Measurements from ENCODE around the gene PRKCH.

The PRKCH gene

GRCh38 chr14:61403411-61403810, 82.0 kb downstream of the PRKCH start:
- ATAC-seq = no peak
- TF ChIP-seq RARB (CRISPR knock-in tag; IDR thresholded peaks at IDR 0.05) = no peak
- TF ChIP-seq ZC3H10 (CRISPR knock-in tag; IDR thresholded peaks at IDR 0.05) = no peak
- TF ChIP-seq SNAI2 (CRISPR knock-in tag; IDR thresholded peaks at IDR 0.05) = no peak

- TF ChIP-seq ZFP30 (CRISPR knock-in tag; IDR thresholded peaks at IDR 0.05) = no peak
- TF ChIP-seq ARNTL (CRISPR knock-in tag; IDR thresholded peaks at IDR 0.05; ENCODE audit: borderline replicate concordance, low read depth) = no peak
- no peak for TF ChIP-seq PATZ1 (CRISPR knock-in tag; IDR thresholded peaks at IDR 0.05; ENCODE audit: borderline replicate concordance)
- TF ChIP-seq SNAI2 (CRISPR knock-in tag; IDR thresholded peaks at IDR 0.05) = no peak
- TF ChIP-seq BACH2 (CRISPR knock-in tag; IDR thresholded peaks at IDR 0.05; ENCODE audit: borderline replicate concordance) = no peak
- no peak for TF ChIP-seq CSDC2 (CRISPR knock-in tag; IDR thresholded peaks at IDR 0.05)
- no peak for TF ChIP-seq POU6F1 (CRISPR knock-in tag; IDR thresholded peaks at IDR 0.05; ENCODE audit: borderline replicate concordance, low read depth)
- TF ChIP-seq, protein P1, sequence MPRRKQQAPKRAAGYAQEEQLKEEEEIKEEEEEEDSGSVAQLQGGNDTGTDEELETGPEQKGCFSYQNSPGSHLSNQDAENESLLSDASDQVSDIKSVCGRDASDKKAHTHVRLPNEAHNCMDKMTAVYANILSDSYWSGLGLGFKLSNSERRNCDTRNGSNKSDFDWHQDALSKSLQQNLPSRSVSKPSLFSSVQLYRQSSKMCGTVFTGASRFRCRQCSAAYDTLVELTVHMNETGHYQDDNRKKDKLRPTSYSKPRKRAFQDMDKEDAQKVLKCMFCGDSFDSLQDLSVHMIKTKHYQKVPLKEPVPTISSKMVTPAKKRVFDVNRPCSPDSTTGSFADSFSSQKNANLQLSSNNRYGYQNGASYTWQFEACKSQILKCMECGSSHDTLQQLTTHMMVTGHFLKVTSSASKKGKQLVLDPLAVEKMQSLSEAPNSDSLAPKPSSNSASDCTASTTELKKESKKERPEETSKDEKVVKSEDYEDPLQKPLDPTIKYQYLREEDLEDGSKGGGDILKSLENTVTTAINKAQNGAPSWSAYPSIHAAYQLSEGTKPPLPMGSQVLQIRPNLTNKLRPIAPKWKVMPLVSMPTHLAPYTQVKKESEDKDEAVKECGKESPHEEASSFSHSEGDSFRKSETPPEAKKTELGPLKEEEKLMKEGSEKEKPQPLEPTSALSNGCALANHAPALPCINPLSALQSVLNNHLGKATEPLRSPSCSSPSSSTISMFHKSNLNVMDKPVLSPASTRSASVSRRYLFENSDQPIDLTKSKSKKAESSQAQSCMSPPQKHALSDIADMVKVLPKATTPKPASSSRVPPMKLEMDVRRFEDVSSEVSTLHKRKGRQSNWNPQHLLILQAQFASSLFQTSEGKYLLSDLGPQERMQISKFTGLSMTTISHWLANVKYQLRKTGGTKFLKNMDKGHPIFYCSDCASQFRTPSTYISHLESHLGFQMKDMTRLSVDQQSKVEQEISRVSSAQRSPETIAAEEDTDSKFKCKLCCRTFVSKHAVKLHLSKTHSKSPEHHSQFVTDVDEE (CRISPR knock-in tag; IDR thresholded peaks at IDR 0.05) = no peak
- TF ChIP-seq ZFP3 (CRISPR knock-in tag; IDR thresholded peaks at IDR 0.05) = no peak
- TF ChIP-seq ESRRG (CRISPR knock-in tag; IDR thresholded peaks at IDR 0.05) = no peak
- TF ChIP-seq TCF4 (CRISPR knock-in tag; IDR thresholded peaks at IDR 0.05; ENCODE audit: borderline replicate concordance) = no peak
- no peak for TF ChIP-seq GLIS3 (CRISPR knock-in tag; IDR thresholded peaks at IDR 0.05)
- no peak for TF ChIP-seq RARB (CRISPR knock-in tag; IDR thresholded peaks at IDR 0.05)
- TF ChIP-seq OSR1 (CRISPR knock-in tag; IDR thresholded peaks at IDR 0.05) = no peak
- TF ChIP-seq ZNF565 (CRISPR knock-in tag; conservative IDR thresholded peaks at IDR 0.05; ENCODE audit: low read depth) = no peak
- no peak for TF ChIP-seq TOX (CRISPR knock-in tag; IDR thresholded peaks at IDR 0.05; ENCODE audit: borderline replicate concordance)
- no peak for ATAC-seq
Observed at GRCh38 chr14:61404637-61405036, 83.3 kb downstream of the PRKCH start.

GRCh38 chr14:61406198-61406597, 84.8 kb downstream of the PRKCH start:
- TF ChIP-seq RARB (CRISPR knock-in tag; IDR thresholded peaks at IDR 0.05) (no peak), PPARA (CRISPR knock-in tag; IDR thresholded peaks at IDR 0.05; ENCODE audit: borderline replicate concordance) (no peak), PATZ1 (CRISPR knock-in tag; IDR thresholded peaks at IDR 0.05; ENCODE audit: borderline replicate concordance) (no peak), OSR1 (CRISPR knock-in tag; IDR thresholded peaks at IDR 0.05) (no peak), CSDC2 (CRISPR knock-in tag; IDR thresholded peaks at IDR 0.05) (no peak), POU6F1 (CRISPR knock-in tag; IDR thresholded peaks at IDR 0.05; ENCODE audit: borderline replicate concordance, low read depth) (no peak)
- ATAC-seq = peak; percentile 65

GRCh38 chr14:61406675-61407074, 85.3 kb downstream of the PRKCH start:
- ATAC-seq = peak; percentile 47
- TF ChIP-seq BACH2 (CRISPR knock-in tag; IDR thresholded peaks at IDR 0.05; ENCODE audit: borderline replicate concordance) = no peak
- no peak for TF ChIP-seq ESRRG (CRISPR knock-in tag; IDR thresholded peaks at IDR 0.05)
- TF ChIP-seq CSDC2 (CRISPR knock-in tag; IDR thresholded peaks at IDR 0.05) = no peak
- no peak for TF ChIP-seq TOX (CRISPR knock-in tag; IDR thresholded peaks at IDR 0.05; ENCODE audit: borderline replicate concordance)
- TF ChIP-seq POU6F1 (CRISPR knock-in tag; IDR thresholded peaks at IDR 0.05; ENCODE audit: borderline replicate concordance, low read depth) = no peak
- no peak for TF ChIP-seq ISL1 (CRISPR knock-in tag; IDR thresholded peaks at IDR 0.05)
- TF ChIP-seq TCF4 (CRISPR knock-in tag; IDR thresholded peaks at IDR 0.05; ENCODE audit: borderline replicate concordance) = no peak
- TF ChIP-seq ZNF565 (CRISPR knock-in tag; conservative IDR thresholded peaks at IDR 0.05; ENCODE audit: low read depth) = no peak
- TF ChIP-seq GLIS3 (CRISPR knock-in tag; IDR thresholded peaks at IDR 0.05) = no peak
- no peak for TF ChIP-seq ZNF70 (CRISPR knock-in tag; IDR thresholded peaks at IDR 0.05)
- TF ChIP-seq ZFP30 (CRISPR knock-in tag; IDR thresholded peaks at IDR 0.05) = no peak
- no peak for TF ChIP-seq PPARA (CRISPR knock-in tag; IDR thresholded peaks at IDR 0.05; ENCODE audit: borderline replicate concordance)
- no peak for TF ChIP-seq CSRNP3 (CRISPR knock-in tag; IDR thresholded peaks at IDR 0.05)
- TF ChIP-seq OSR1 (CRISPR knock-in tag; IDR thresholded peaks at IDR 0.05) = no peak
- no peak for TF ChIP-seq ZC3H10 (CRISPR knock-in tag; IDR thresholded peaks at IDR 0.05)
- TF ChIP-seq ARNTL (CRISPR knock-in tag; IDR thresholded peaks at IDR 0.05; ENCODE audit: borderline replicate concordance, low read depth) = no peak
- TF ChIP-seq SNAI2 (CRISPR knock-in tag; IDR thresholded peaks at IDR 0.05) = no peak

Measured in SK-N-SH treated with all-trans-retinoic acid at 6 μM for 48 hours (cell line).